GM12864 (cell line): ENCODE measurements around the gene TSPAN15.

Experiments
- DNase-seq: peaks from one replicate; pipeline ENCODE4 v3.0.0-alpha.2; 2011; ENCODE audit warnings: low read depth
- H3K4me3 ChIP-seq: 2 replicates; pipeline ENCODE4 v1.5.1; 2011; ENCODE audit warnings: mild to moderate bottlenecking, low read depth, low read length, control low read depth
- CTCF ChIP-seq: IDR thresholded peaks from 2 replicates; pipeline ENCODE4 v1.5.1; 2011; ENCODE audit warnings: low read depth, mild to moderate bottlenecking, moderate library complexity, low read length, control low read depth, inconsistent platforms; ENCODE audit errors: missing control alignments

TSPAN15 gene

DNA sequence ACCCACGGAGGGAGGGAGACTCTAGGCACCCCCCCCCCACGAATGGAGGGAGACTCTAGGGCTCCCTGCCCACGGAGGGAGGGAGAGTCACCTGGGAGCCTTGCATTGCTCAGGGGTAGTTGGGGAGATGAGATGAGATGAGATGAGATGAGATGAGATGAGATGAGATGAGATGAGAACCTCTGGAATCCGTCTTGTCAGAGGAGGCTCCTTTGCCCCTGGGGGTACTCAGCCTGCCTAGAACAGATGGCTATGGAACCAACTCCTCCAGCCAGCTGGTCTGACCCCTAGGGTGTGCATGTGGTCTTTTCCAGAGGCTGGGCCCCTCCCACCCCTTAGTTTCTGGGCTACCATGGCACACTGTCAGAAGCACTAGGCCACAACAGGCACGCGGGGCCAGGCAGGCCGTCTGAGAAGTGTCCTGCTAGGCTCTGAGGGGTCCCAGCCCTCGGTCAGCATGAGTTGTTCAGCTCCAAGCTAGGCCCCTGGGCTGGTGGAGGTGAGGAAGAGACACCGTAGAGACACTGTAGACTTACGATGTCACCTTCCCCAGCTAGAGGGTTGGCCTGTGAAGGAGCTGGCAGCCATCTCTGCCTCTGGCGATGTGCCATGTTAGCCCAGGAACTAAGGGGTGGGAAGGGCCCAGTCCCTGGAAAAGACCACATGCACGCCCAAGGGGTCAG, 8.8 kb downstream of the TSPAN15 start:
- TF ChIP-seq CTCF: no peak

GRCh38 chr10:69460576-69461242, 9.4 kb downstream of the TSPAN15 start:
- no peak for TF ChIP-seq CTCF
- H3K4me3 ChIP-seq: no peak overlapping the region
- no peak for DNase-seq

More for the DNA sequence above, 8.8 kb downstream of the TSPAN15 start:
- H3K4me3 ChIP-seq: no peak overlapping the region
- DNase-seq: no peak

- DNase-seq: no peak
- no peak for TF ChIP-seq CTCF
- no peak overlapping the region for H3K4me3 ChIP-seq
These were observed 10.2 kb downstream of the TSPAN15 start for GRCh38 chr10:69461243-69462025.

DNA sequence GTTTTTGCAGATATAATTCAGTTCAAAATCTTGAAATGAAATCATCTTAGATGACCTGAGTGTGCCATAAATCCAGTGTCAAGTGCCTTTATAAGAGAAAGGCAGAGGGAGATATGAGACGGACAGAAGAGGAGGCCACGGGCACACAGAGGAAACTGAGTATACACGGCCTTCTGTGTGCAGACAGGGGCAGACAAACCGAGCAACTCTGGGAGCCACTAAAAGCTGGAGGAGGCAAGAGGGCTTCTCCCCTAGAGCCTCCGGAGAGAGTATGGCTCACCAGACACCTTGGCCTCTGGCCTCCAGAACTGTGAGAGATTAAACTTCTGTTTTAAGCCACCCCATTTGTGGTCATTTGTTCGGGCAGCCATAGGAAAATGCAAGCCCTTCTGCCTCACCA, 12.6 kb downstream of the TSPAN15 start:
- no peak for DNase-seq

DNA sequence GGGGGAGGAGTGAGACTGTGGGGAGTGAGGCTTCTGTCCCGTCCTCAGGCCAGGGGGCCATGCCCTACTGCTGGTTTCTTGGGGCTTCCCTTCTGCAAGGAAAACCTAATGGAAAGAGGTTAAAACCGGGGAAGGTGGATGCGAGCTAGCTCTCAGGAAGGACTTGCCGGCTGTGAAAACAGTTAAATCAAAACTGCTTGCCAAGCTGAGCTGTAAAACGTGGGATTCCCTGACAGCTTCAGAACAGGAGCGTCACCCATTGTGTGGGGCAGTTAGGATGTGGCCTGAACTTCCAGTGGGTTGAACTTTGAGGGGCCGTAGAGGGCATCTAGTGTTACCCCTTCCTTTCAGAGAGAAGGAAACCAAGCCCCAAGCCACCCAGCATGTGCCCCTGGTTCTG, 13.1 kb downstream of the TSPAN15 start:
- H3K4me3 ChIP-seq: no peak overlapping the region
- no peak for DNase-seq
- TF ChIP-seq CTCF: no peak

More for the DNA sequence above, 12.6 kb downstream of the TSPAN15 start:
- TF ChIP-seq CTCF: no peak
- no peak overlapping the region for H3K4me3 ChIP-seq

- no peak for TF ChIP-seq CTCF
- DNase-seq: no peak
- H3K4me3 ChIP-seq: no peak overlapping the region
These were observed 13.6 kb downstream of the TSPAN15 start for GRCh38 chr10:69464801-69465401.
